ENCODE data around the gene COG3. TPM values are rescaled to one million over a fixed set of nuclear protein-coding genes. Genes with fewer than 3 reads are reported as not detected.

COG3 gene
- total and polyA plus RNA-seq, 2 experiments from 2014 or later: 17.1 to 23.9 TPM

DNA sequence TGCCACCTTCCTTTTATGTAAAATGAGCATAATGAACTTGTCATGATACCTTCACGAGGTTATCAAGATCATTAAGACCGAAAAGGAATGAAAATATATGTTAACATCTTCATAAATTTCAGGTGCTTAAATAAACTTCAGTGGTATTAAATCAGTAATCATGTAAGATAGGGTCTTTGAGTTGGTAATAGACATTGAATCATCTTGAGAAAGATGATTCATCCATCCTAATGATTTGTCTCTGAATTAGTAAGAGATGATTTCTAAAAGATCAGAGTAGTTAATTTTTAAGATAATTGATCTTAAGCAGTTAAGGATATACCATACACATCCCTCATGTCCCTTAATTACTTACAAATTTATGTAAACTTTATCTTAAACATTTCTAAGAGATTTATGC lies 52.0 kb downstream of the COG3 start (continued):
- TF ChIP-seq, protein P1, sequence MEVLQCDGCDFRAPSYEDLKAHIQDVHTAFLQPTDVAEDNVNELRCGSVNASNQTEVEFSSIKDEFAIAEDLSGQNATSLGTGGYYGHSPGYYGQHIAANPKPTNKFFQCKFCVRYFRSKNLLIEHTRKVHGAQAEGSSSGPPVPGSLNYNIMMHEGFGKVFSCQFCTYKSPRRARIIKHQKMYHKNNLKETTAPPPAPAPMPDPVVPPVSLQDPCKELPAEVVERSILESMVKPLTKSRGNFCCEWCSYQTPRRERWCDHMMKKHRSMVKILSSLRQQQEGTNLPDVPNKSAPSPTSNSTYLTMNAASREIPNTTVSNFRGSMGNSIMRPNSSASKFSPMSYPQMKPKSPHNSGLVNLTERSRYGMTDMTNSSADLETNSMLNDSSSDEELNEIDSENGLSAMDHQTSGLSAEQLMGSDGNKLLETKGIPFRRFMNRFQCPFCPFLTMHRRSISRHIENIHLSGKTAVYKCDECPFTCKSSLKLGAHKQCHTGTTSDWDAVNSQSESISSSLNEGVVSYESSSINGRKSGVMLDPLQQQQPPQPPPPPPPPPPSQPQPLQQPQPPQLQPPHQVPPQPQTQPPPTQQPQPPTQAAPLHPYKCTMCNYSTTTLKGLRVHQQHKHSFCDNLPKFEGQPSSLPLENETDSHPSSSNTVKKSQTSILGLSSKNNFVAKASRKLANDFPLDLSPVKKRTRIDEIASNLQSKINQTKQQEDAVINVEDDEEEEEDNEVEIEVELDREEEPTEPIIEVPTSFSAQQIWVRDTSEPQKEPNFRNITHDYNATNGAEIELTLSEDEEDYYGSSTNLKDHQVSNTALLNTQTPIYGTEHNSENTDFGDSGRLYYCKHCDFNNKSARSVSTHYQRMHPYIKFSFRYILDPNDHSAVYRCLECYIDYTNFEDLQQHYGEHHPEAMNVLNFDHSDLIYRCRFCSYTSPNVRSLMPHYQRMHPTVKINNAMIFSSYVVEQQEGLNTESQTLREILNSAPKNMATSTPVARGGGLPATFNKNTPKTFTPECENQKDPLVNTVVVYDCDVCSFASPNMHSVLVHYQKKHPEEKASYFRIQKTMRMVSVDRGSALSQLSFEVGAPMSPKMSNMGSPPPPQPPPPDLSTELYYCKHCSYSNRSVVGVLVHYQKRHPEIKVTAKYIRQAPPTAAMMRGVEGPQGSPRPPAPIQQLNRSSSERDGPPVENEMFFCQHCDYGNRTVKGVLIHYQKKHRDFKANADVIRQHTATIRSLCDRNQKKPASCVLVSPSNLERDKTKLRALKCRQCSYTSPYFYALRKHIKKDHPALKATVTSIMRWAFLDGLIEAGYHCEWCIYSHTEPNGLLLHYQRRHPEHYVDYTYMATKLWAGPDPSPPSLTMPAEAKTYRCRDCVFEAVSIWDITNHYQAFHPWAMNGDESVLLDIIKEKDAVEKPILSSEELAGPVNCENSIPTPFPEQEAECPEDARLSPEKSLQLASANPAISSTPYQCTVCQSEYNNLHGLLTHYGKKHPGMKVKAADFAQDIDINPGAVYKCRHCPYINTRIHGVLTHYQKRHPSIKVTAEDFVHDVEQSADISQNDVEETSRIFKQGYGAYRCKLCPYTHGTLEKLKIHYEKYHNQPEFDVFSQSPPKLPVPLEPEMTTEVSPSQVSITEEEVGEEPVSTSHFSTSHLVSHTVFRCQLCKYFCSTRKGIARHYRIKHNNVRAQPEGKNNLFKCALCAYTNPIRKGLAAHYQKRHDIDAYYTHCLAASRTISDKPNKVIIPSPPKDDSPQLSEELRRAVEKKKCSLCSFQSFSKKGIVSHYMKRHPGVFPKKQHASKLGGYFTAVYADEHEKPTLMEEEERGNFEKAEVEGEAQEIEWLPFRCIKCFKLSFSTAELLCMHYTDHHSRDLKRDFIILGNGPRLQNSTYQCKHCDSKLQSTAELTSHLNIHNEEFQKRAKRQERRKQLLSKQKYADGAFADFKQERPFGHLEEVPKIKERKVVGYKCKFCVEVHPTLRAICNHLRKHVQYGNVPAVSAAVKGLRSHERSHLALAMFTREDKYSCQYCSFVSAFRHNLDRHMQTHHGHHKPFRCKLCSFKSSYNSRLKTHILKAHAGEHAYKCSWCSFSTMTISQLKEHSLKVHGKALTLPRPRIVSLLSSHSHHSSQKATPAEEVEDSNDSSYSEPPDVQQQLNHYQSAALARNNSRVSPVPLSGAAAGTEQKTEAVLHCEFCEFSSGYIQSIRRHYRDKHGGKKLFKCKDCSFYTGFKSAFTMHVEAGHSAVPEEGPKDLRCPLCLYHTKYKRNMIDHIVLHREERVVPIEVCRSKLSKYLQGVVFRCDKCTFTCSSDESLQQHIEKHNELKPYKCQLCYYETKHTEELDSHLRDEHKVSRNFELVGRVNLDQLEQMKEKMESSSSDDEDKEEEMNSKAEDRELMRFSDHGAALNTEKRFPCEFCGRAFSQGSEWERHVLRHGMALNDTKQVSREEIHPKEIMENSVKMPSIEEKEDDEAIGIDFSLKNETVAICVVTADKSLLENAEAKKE (CRISPR knock-in tag; IDR thresholded peaks at IDR 0.05): no peak
- TF ChIP-seq JUNB (IDR thresholded peaks at IDR 0.05; ENCODE audit: unreplicated experiment) (no peak), EZH2 (IDR thresholded peaks at IDR 0.05; ENCODE audit: low read depth, unreplicated experiment) (no peak)

DNA sequence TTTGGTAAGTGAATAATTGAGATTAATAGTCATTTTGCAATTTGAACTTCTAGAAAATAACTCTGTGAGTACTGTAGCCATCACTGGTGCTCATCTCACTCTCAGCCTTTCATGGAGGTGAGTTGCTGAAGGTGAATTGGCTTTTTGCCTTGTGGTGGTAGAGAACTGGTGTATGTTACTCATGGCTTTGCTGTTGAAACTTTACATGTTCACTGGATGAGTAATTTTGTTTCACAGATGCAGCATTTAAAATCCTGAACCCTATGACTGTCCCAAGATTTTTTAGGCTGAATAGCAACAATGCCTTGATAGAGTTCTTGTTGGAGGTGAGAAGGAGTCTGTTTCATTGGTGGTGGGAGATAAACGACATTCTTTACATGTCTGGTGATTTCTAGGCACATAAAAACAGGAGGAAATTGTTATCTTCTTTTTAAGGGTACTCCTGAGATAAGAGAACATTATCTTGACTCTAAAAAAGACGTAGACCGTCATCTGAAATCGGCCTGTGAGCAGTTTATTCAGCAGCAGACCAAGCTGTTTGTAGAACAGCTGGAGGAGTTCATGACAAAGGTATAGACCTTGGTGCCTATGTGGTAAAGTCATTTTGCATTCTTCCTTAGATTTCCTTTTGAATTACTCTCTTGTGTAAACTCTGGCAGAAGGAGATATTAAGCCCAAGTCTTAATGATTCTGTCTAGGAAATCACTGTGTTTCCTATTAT lies 53.9 kb downstream of the COG3 start:
- Histone ChIP-seq H3K4me1 (ENCODE audit: insufficient read depth) (no peaks in the 10 kb centered on the region), H3K79me2 (replicated peaks; ENCODE audit: insufficient read depth) (no peaks in the 10 kb centered on the region), H3K4me2 (no peak overlapping the region), H3K4me3 (no peak overlapping the region), H3K36me3 (ENCODE audit: insufficient read depth) (peaks cover 19% of the 10 kb centered on the region; the same call in 1 of the 2 replicates), H3K27ac (ENCODE audit: low read depth) (no peak overlapping the region), H3K27me3 (ENCODE audit: insufficient read depth) (no peaks in the 10 kb centered on the region), H2AFZ (no peak overlapping the region), H3F3A (replicated peaks; ENCODE audit: low read depth) (no peaks in the 10 kb centered on the region), H3K9me2 (ENCODE audit: insufficient read depth) (no peaks in the 10 kb centered on the region), H4K20me1 (replicated peaks; ENCODE audit: insufficient read depth) (peaks cover 7% of the 10 kb centered on the region; the same call in 1 of the 2 replicates)
- H3K36me3 Mint-ChIP-seq (ENCODE audit: low read depth): peaks cover 36% of the 10 kb centered on the region
- no peak overlapping the region for H3K27ac Mint-ChIP-seq
- H3K9me3 Mint-ChIP-seq: no peaks in the 10 kb centered on the region
- ATAC-seq (no peak), DNase-seq (ENCODE audit: low spot score) (no peak)
- H3K4me3 Mint-ChIP-seq: no peak overlapping the region
- no peaks in the 10 kb centered on the region for H3K4me1 Mint-ChIP-seq
- no peaks in the 10 kb centered on the region for H3K27me3 Mint-ChIP-seq (ENCODE audit: insufficient read depth, low read depth, poor library complexity)
- TF ChIP-seq NANOG (IDR thresholded peaks at IDR 0.05; ENCODE audit: borderline replicate concordance): no peak
- TF ChIP-seq, protein P2, sequence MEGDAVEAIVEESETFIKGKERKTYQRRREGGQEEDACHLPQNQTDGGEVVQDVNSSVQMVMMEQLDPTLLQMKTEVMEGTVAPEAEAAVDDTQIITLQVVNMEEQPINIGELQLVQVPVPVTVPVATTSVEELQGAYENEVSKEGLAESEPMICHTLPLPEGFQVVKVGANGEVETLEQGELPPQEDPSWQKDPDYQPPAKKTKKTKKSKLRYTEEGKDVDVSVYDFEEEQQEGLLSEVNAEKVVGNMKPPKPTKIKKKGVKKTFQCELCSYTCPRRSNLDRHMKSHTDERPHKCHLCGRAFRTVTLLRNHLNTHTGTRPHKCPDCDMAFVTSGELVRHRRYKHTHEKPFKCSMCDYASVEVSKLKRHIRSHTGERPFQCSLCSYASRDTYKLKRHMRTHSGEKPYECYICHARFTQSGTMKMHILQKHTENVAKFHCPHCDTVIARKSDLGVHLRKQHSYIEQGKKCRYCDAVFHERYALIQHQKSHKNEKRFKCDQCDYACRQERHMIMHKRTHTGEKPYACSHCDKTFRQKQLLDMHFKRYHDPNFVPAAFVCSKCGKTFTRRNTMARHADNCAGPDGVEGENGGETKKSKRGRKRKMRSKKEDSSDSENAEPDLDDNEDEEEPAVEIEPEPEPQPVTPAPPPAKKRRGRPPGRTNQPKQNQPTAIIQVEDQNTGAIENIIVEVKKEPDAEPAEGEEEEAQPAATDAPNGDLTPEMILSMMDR (conservative IDR thresholded peaks at IDR 0.05; ENCODE audit: low read depth in 2 of 2): no peak
- TF ChIP-seq POLR2AphosphoS5 (IDR thresholded peaks at IDR 0.05; ENCODE audit: low read depth): no peak
- no peak for TF ChIP-seq EZH2phosphoT487 (IDR thresholded peaks at IDR 0.05; ENCODE audit: unreplicated experiment)
- TF ChIP-seq EZH2 (IDR thresholded peaks at IDR 0.05; ENCODE audit: low read depth, unreplicated experiment): no peak
- TF ChIP-seq JUNB (IDR thresholded peaks at IDR 0.05; ENCODE audit: unreplicated experiment): no peak

All from GM23338 (cell line).